GM23338 (cell line): Measurements from ENCODE around the gene NEU2. TPM values are rescaled to one million over a fixed set of nuclear protein-coding genes. Genes with fewer than 3 reads are reported as not detected.

Source experiments
- ATAC-seq: fragments of 200-7000 bp; cut with Tn5 transposase; 3 replicates; pipeline ENCODE4 v1.9.1; 2020
- DNase-seq: peaks from one replicate; pipeline ENCODE4 v3.0.0-alpha.2; 2015; ENCODE audit warnings: low spot score
- H2AFZ ChIP-seq: fragments of 200-600 bp; sonication (generic); 2 replicates; pipeline ENCODE4 v1.8.0; 2016; ENCODE audit warnings: antibody characterized with exemption, mild to moderate bottlenecking, moderate library complexity
- H3F3A ChIP-seq: fragments of 200-600 bp; sonication (generic); replicated peaks from 2 replicates; pipeline ENCODE4 v1.8.0; 2017; ENCODE audit warnings: antibody characterized with exemption, mixed run types, low read depth
- H3K27ac ChIP-seq: fragments of 200-600 bp; sonication (generic); 2 replicates; pipeline ENCODE4 v1.6.1; 2016; ENCODE audit warnings: low read depth
- H3K27me3 ChIP-seq: fragments of 200-600 bp; sonication (generic); 2 replicates; pipeline ENCODE4 v1.8.0; 2016; ENCODE audit warnings: mild to moderate bottlenecking, mixed run types, moderate library complexity; ENCODE audit not compliant: insufficient read depth
- H3K36me3 ChIP-seq: fragments of 200-600 bp; sonication (generic); 2 replicates; pipeline ENCODE4 v1.8.0; 2016; ENCODE audit warnings: mild to moderate bottlenecking; ENCODE audit not compliant: insufficient read depth
- H3K4me1 ChIP-seq: fragments of 200-600 bp; sonication (generic); 2 replicates; pipeline ENCODE4 v1.8.0; 2016; ENCODE audit warnings: mild to moderate bottlenecking, moderate library complexity; ENCODE audit not compliant: insufficient read depth
- H3K4me2 ChIP-seq: fragments of 200-600 bp; sonication (generic); 2 replicates; pipeline ENCODE4 v1.7.1; 2017; ENCODE audit warnings: mixed run types
- H3K4me3 ChIP-seq: fragments of 200-600 bp; sonication (generic); 2 replicates; pipeline ENCODE4 v1.6.1; 2016; ENCODE audit warnings: mixed run types
- H3K79me2 ChIP-seq: fragments of 200-600 bp; sonication (generic); replicated peaks from 2 replicates; pipeline ENCODE4 v1.8.0; 2017; ENCODE audit warnings: mild to moderate bottlenecking; ENCODE audit not compliant: insufficient read depth
- H3K9me2 ChIP-seq: fragments of 200-600 bp; sonication (generic); 2 replicates; pipeline ENCODE4 v1.8.0; 2017; ENCODE audit not compliant: insufficient read depth
- H4K20me1 ChIP-seq: fragments of 200-600 bp; sonication (generic); replicated peaks from 2 replicates; pipeline ENCODE4 v1.8.0; 2017; ENCODE audit warnings: mild to moderate bottlenecking; ENCODE audit not compliant: insufficient read depth
- H3K27ac Mint-ChIP-seq: 2 replicates; pipeline ENCODE4 v1.8.0; 2020; ENCODE audit warnings: inconsistent platforms, mild to moderate bottlenecking, moderate library complexity, mixed read lengths
- H3K27me3 Mint-ChIP-seq: 3 replicates; pipeline ENCODE4 v1.8.0; 2022; ENCODE audit warnings: low read depth, mild to moderate bottlenecking, moderate library complexity, mixed read lengths, inconsistent platforms; ENCODE audit not compliant: insufficient read depth, poor library complexity
- H3K36me3 Mint-ChIP-seq: 3 replicates; pipeline ENCODE4 v1.8.0; 2021; ENCODE audit warnings: low read depth, mild to moderate bottlenecking, inconsistent platforms, moderate library complexity, mixed read lengths
- H3K4me1 Mint-ChIP-seq: 3 replicates; pipeline ENCODE4 v1.8.0; 2020; ENCODE audit warnings: mild to moderate bottlenecking, inconsistent platforms, mixed read lengths
- H3K4me3 Mint-ChIP-seq: 3 replicates; pipeline ENCODE4 v1.8.0; 2021; ENCODE audit warnings: moderate library complexity, mild to moderate bottlenecking, inconsistent platforms, mixed read lengths
- H3K9me3 Mint-ChIP-seq: 3 replicates; pipeline ENCODE4 v1.8.0; 2020; ENCODE audit warnings: moderate library complexity, mild to moderate bottlenecking, inconsistent platforms, mixed read lengths
- CREB1 ChIP-seq: fragments of 250-450 bp; sonication (Bioruptor Pico); IDR thresholded peaks from 2 replicates; pipeline ENCODE4 v1.5.0; 2020; ENCODE audit warnings: low read depth, mild to moderate bottlenecking, moderate library complexity
- EZH2 ChIP-seq: fragments of 200-600 bp; sonication (generic); IDR thresholded peaks from one replicate; pipeline ENCODE4 v1.8.0; 2017; ENCODE audit warnings: antibody characterized with exemption, mild to moderate bottlenecking, low read depth; ENCODE audit not compliant: unreplicated experiment
- EZH2phosphoT487 ChIP-seq: fragments of 200-600 bp; sonication (generic); IDR thresholded peaks from one replicate; pipeline ENCODE4 v1.8.1; 2018; ENCODE audit warnings: antibody characterized with exemption; ENCODE audit not compliant: unreplicated experiment
- JUNB ChIP-seq: IDR thresholded peaks from one replicate; pipeline ENCODE4 v1.6.1; 2016; ENCODE audit warnings: antibody characterized with exemption; ENCODE audit not compliant: unreplicated experiment
- NANOG ChIP-seq: IDR thresholded peaks from 2 replicates; pipeline ENCODE4 v1.6.1; 2016; ENCODE audit warnings: antibody characterized with exemption, borderline replicate concordance
- POLR2AphosphoS5 ChIP-seq: IDR thresholded peaks from 2 replicates; pipeline ENCODE4 v1.6.1; 2016; ENCODE audit warnings: antibody characterized with exemption, low read depth
- STAT1 ChIP-seq: IDR thresholded peaks from one replicate; pipeline ENCODE4 v1.6.1; 2016; ENCODE audit warnings: antibody characterized with exemption; ENCODE audit not compliant: unreplicated experiment
- ZNF114 ChIP-seq: fragments of 250-450 bp; sonication (Bioruptor Pico); IDR thresholded peaks from 2 replicates; pipeline ENCODE4 v1.5.0; 2020; ENCODE audit warnings: mild to moderate bottlenecking, moderate library complexity
- ZNF331 ChIP-seq: fragments of 250-450 bp; sonication (Bioruptor Pico); IDR thresholded peaks from 2 replicates; pipeline ENCODE4 v1.5.0; 2020; ENCODE audit warnings: low read depth, mild to moderate bottlenecking, moderate library complexity
- polyA plus RNA-seq: library from polyadenylated mRNA; unstranded; fragments of >200 nt; fragmentation: Nextera tagmentation; extraction: Ambion mirVana; gene quantifications from 2 replicates; pipeline ENCODE4 v1.2.1, GENCODE V29; 2016
- total RNA-seq: library from RNA; depleted of rRNA; stranded (reverse); fragments of >200 nt; shearing (Covaris generic); gene quantifications from 2 replicates; pipeline ENCODE4 v1.2.3, GENCODE V29; 2014
- TF ChIP-seq, protein P1 (sequence below): IDR thresholded peaks from one replicate; pipeline ENCODE4 v1.6.1; 2018; ENCODE audit warnings: antibody characterized with exemption; ENCODE audit not compliant: unreplicated experiment
- TF ChIP-seq, protein P2 (sequence below): IDR thresholded peaks from 2 replicates; pipeline ENCODE4 v1.6.1; 2016; ENCODE audit warnings: antibody characterized with exemption
- TF ChIP-seq, protein P3 (sequence below): fragments of 250-450 bp; sonication (Bioruptor Pico); IDR thresholded peaks from 2 replicates; pipeline ENCODE4 v1.5.0; 2020; ENCODE audit warnings: mild to moderate bottlenecking, moderate library complexity
- TF ChIP-seq, protein P4 (sequence below), 2 experiments: fragments of 200-600 bp in 1 of 2; sonication (generic) in 1 of 2; conservative IDR thresholded peaks; 2 replicates each; pipeline versions ENCODE4 v1.5.1 to v1.6.1; 2016 to 2017; ENCODE audit warnings: antibody characterized with exemption in 2 of 2, low read depth in 2 of 2, mild to moderate bottlenecking in 2 of 2, moderate library complexity in 1 of 2

Gene NEU2
- total and polyA plus RNA-seq, 2 experiments from 2014 or later, result not detected

DNA sequence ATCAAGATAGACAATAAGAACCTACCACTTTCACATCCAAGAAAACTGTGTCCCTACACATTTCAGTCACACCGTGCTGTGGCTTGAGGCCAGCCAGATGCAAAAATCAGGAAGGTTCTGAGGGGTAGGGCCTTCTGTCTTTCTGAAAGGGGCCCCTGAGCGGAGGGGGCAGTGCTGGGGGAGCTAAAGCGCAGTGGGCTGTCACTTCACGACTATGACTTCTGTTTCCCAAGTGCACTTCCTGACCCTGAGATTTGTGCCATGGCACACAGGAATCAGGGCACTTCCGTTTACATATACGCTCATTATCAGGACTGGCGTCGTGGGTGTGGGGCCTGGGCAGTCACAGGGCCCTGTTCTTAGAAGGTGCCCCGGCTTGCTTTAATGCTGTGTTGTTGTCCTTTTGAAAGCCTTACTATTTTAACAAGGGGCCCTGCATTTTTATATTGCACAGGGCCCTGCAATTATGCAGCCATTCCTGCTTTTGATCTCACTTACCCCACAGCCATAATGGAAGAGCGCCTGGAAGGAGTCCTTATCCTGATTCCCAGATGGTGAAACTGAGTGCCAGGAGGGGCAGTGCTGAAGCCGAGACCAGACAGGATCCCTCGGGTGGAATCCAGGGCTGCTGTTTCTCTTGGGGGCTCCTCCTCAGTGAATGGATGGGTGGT lies 20.0 kb upstream of the NEU2 start:
- H3K9me3 Mint-ChIP-seq, result no peaks in the 10 kb centered on the region
- H3K27ac Mint-ChIP-seq, result no peak overlapping the region
- no peak for ATAC-seq

More for the DNA sequence above, 20.0 kb upstream of the NEU2 start:
- Histone ChIP-seq H3K4me1 (no peaks in the 10 kb centered on the region), H3K9me2 (no peaks in the 10 kb centered on the region), H3K36me3 (no peaks in the 10 kb centered on the region), H3K79me2 (no peaks in the 10 kb centered on the region), H3K27me3 (no peaks in the 10 kb centered on the region), H3K4me2 (no peak overlapping the region), H3K27ac (no peak overlapping the region), H2AFZ (no peak overlapping the region), H3F3A (no peaks in the 10 kb centered on the region), H4K20me1 (no peaks in the 10 kb centered on the region), H3K4me3 (no peak overlapping the region)
- peaks cover 7% of the 10 kb centered on the region for H3K27me3 Mint-ChIP-seq
- DNase-seq, result no peak
- no peaks in the 10 kb centered on the region for H3K4me1 Mint-ChIP-seq
- H3K36me3 Mint-ChIP-seq, result no peaks in the 10 kb centered on the region
- no peak overlapping the region for H3K4me3 Mint-ChIP-seq
- TF ChIP-seq ZNF114 (no peak), NANOG (no peak), POLR2AphosphoS5 (no peak), STAT1 (no peak), EZH2phosphoT487 (no peak), JUNB (no peak), EZH2 (no peak), CREB1 (CRISPR knock-in tag) (no peak), ZNF331 (no peak)
- TF ChIP-seq, protein P1, sequence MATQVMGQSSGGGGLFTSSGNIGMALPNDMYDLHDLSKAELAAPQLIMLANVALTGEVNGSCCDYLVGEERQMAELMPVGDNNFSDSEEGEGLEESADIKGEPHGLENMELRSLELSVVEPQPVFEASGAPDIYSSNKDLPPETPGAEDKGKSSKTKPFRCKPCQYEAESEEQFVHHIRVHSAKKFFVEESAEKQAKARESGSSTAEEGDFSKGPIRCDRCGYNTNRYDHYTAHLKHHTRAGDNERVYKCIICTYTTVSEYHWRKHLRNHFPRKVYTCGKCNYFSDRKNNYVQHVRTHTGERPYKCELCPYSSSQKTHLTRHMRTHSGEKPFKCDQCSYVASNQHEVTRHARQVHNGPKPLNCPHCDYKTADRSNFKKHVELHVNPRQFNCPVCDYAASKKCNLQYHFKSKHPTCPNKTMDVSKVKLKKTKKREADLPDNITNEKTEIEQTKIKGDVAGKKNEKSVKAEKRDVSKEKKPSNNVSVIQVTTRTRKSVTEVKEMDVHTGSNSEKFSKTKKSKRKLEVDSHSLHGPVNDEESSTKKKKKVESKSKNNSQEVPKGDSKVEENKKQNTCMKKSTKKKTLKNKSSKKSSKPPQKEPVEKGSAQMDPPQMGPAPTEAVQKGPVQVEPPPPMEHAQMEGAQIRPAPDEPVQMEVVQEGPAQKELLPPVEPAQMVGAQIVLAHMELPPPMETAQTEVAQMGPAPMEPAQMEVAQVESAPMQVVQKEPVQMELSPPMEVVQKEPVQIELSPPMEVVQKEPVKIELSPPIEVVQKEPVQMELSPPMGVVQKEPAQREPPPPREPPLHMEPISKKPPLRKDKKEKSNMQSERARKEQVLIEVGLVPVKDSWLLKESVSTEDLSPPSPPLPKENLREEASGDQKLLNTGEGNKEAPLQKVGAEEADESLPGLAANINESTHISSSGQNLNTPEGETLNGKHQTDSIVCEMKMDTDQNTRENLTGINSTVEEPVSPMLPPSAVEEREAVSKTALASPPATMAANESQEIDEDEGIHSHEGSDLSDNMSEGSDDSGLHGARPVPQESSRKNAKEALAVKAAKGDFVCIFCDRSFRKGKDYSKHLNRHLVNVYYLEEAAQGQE, result no peak
- TF ChIP-seq, protein P2, sequence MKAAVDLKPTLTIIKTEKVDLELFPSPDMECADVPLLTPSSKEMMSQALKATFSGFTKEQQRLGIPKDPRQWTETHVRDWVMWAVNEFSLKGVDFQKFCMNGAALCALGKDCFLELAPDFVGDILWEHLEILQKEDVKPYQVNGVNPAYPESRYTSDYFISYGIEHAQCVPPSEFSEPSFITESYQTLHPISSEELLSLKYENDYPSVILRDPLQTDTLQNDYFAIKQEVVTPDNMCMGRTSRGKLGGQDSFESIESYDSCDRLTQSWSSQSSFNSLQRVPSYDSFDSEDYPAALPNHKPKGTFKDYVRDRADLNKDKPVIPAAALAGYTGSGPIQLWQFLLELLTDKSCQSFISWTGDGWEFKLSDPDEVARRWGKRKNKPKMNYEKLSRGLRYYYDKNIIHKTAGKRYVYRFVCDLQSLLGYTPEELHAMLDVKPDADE, result no peak
- TF ChIP-seq, protein P3, sequence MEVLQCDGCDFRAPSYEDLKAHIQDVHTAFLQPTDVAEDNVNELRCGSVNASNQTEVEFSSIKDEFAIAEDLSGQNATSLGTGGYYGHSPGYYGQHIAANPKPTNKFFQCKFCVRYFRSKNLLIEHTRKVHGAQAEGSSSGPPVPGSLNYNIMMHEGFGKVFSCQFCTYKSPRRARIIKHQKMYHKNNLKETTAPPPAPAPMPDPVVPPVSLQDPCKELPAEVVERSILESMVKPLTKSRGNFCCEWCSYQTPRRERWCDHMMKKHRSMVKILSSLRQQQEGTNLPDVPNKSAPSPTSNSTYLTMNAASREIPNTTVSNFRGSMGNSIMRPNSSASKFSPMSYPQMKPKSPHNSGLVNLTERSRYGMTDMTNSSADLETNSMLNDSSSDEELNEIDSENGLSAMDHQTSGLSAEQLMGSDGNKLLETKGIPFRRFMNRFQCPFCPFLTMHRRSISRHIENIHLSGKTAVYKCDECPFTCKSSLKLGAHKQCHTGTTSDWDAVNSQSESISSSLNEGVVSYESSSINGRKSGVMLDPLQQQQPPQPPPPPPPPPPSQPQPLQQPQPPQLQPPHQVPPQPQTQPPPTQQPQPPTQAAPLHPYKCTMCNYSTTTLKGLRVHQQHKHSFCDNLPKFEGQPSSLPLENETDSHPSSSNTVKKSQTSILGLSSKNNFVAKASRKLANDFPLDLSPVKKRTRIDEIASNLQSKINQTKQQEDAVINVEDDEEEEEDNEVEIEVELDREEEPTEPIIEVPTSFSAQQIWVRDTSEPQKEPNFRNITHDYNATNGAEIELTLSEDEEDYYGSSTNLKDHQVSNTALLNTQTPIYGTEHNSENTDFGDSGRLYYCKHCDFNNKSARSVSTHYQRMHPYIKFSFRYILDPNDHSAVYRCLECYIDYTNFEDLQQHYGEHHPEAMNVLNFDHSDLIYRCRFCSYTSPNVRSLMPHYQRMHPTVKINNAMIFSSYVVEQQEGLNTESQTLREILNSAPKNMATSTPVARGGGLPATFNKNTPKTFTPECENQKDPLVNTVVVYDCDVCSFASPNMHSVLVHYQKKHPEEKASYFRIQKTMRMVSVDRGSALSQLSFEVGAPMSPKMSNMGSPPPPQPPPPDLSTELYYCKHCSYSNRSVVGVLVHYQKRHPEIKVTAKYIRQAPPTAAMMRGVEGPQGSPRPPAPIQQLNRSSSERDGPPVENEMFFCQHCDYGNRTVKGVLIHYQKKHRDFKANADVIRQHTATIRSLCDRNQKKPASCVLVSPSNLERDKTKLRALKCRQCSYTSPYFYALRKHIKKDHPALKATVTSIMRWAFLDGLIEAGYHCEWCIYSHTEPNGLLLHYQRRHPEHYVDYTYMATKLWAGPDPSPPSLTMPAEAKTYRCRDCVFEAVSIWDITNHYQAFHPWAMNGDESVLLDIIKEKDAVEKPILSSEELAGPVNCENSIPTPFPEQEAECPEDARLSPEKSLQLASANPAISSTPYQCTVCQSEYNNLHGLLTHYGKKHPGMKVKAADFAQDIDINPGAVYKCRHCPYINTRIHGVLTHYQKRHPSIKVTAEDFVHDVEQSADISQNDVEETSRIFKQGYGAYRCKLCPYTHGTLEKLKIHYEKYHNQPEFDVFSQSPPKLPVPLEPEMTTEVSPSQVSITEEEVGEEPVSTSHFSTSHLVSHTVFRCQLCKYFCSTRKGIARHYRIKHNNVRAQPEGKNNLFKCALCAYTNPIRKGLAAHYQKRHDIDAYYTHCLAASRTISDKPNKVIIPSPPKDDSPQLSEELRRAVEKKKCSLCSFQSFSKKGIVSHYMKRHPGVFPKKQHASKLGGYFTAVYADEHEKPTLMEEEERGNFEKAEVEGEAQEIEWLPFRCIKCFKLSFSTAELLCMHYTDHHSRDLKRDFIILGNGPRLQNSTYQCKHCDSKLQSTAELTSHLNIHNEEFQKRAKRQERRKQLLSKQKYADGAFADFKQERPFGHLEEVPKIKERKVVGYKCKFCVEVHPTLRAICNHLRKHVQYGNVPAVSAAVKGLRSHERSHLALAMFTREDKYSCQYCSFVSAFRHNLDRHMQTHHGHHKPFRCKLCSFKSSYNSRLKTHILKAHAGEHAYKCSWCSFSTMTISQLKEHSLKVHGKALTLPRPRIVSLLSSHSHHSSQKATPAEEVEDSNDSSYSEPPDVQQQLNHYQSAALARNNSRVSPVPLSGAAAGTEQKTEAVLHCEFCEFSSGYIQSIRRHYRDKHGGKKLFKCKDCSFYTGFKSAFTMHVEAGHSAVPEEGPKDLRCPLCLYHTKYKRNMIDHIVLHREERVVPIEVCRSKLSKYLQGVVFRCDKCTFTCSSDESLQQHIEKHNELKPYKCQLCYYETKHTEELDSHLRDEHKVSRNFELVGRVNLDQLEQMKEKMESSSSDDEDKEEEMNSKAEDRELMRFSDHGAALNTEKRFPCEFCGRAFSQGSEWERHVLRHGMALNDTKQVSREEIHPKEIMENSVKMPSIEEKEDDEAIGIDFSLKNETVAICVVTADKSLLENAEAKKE (CRISPR knock-in tag), result no peak
- TF ChIP-seq, protein P4, sequence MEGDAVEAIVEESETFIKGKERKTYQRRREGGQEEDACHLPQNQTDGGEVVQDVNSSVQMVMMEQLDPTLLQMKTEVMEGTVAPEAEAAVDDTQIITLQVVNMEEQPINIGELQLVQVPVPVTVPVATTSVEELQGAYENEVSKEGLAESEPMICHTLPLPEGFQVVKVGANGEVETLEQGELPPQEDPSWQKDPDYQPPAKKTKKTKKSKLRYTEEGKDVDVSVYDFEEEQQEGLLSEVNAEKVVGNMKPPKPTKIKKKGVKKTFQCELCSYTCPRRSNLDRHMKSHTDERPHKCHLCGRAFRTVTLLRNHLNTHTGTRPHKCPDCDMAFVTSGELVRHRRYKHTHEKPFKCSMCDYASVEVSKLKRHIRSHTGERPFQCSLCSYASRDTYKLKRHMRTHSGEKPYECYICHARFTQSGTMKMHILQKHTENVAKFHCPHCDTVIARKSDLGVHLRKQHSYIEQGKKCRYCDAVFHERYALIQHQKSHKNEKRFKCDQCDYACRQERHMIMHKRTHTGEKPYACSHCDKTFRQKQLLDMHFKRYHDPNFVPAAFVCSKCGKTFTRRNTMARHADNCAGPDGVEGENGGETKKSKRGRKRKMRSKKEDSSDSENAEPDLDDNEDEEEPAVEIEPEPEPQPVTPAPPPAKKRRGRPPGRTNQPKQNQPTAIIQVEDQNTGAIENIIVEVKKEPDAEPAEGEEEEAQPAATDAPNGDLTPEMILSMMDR (conservative IDR thresholded peaks at IDR 0.05; ENCODE audit: low read depth in 2 of 2), result no peak
